HEK293 (cell line): Measurements from ENCODE around the gene SINHCAF.

Experiments
- CTCF ChIP-seq: fragments of 450-650 bp; formaldehyde crosslinking; IDR thresholded peaks from 2 replicates; pipeline ENCODE4 v1.5.1; 2016; ENCODE audit warnings: missing biosample characterization, missing genetic modification characterization
- GLI4 ChIP-seq: fragments of 450-650 bp; formaldehyde crosslinking; IDR thresholded peaks from 2 replicates; pipeline ENCODE4 v1.5.1; 2016; ENCODE audit warnings: missing biosample characterization, missing genetic modification characterization
- PBX3 ChIP-seq: sonication (generic); formaldehyde crosslinking; IDR thresholded peaks from 2 replicates; pipeline ENCODE4 v1.8.1; 2022; ENCODE audit warnings: mild to moderate bottlenecking, moderate library complexity, missing genetic modification reagents
- YY2 ChIP-seq: fragments of 450-650 bp; formaldehyde crosslinking; IDR thresholded peaks from 2 replicates; pipeline ENCODE4 v1.5.1; 2016; ENCODE audit warnings: missing biosample characterization, missing genetic modification characterization
- ZNF274 ChIP-seq, 2 experiments: fragments of 200-500 bp in 1 of 2; fragments of 450-650 bp in 1 of 2; sonication (Bioruptor generic) in 1 of 2; formaldehyde crosslinking in 1 of 2; IDR thresholded peaks; 2 replicates each; pipeline versions ENCODE4 v1.5.1 to v1.6.1; 2014 to 2016; ENCODE audit warnings: borderline replicate concordance in 1 of 2, inconsistent platforms in 1 of 2, low read length in 1 of 2, missing biosample characterization in 1 of 2, missing genetic modification characterization in 1 of 2
- ZNF623 ChIP-seq: fragments of 450-650 bp; formaldehyde crosslinking; IDR thresholded peaks from 2 replicates; pipeline ENCODE4 v1.5.1; 2016; ENCODE audit warnings: missing biosample characterization, missing genetic modification characterization
- ZNF692 ChIP-seq: fragments of 450-650 bp; formaldehyde crosslinking; IDR thresholded peaks from 2 replicates; pipeline ENCODE4 v1.5.1; 2016; ENCODE audit warnings: missing biosample characterization, missing genetic modification characterization
- ZNF785 ChIP-seq: fragments of 450-650 bp; formaldehyde crosslinking; IDR thresholded peaks from 2 replicates; pipeline ENCODE4 v1.5.1; 2016; ENCODE audit warnings: missing biosample characterization, missing genetic modification characterization

GRCh38 chr12:31317471-31318395 is 8.2 kb downstream of the SINHCAF start:
- TF ChIP-seq PBX3 (CRISPR knock-in tag) = no peak
- TF ChIP-seq YY2 (tag by site-specific recombination) = no peak
- TF ChIP-seq CTCF (tag by site-specific recombination) = no peak
- TF ChIP-seq ZNF623 (tag by site-specific recombination) = no peak
- no peak for TF ChIP-seq ZNF274 (IDR thresholded peaks at IDR 0.05; ENCODE audit: low read length)
- TF ChIP-seq ZNF274 (tag by site-specific recombination; IDR thresholded peaks at IDR 0.05; ENCODE audit: borderline replicate concordance) = no peak
- no peak for TF ChIP-seq ZNF785 (tag by site-specific recombination)
- TF ChIP-seq ZNF692 = no peak
- no peak for TF ChIP-seq GLI4
